ENCODE data around the gene ECE1.

GRCh38 chr1:21205416-21205815, 84.8 kb downstream of the ECE1 start:
- TF ChIP-seq POLR2A (IDR thresholded peaks at IDR 0.05) (no peak), CTCF (IDR thresholded peaks at IDR 0.05) (no peak)
